Activated CD8-positive, alpha-beta memory T cell treated with anti-CD3 and anti-CD28 coated beads, Interleukin-2, amount 50 U/mL, for 1 hour (primary cell): ENCODE measurements around the gene GART.
A peak's percentile ranks its signal among the peaks of the same experiment; 100 is the strongest.

Experiments used
- DNase-seq: peaks from one replicate; pipeline ENCODE4 v3.0.0-alpha.2; 2020; ENCODE audit errors: extremely low read depth

GART gene

GRCh38 chr21:33554236-33554981 is 12.5 kb upstream of the GART start:
- no peak for DNase-seq

- DNase-seq = no peak
Measured at GRCh38 chr21:33552999-33553598, 11.2 kb upstream of the GART start.

GRCh38 chr21:33552093-33552998 is 10.4 kb upstream of the GART start:
- no peak for DNase-seq

GRCh38 chr21:33551664-33552063 is 9.7 kb upstream of the GART start:
- DNase-seq = no peak

GRCh38 chr21:33550772-33551660 is 9.1 kb upstream of the GART start:
- no peak for DNase-seq

- DNase-seq = no peak
Measured at GRCh38 chr21:33549848-33550771, 8.2 kb upstream of the GART start.

GRCh38 chr21:33546086-33546485 is 4.2 kb upstream of the GART start:
- no peak for DNase-seq

GRCh38 chr21:33544451-33545195 is 2.7 kb upstream of the GART start:
- no peak for DNase-seq

- DNase-seq = peak; percentile 9
Measured at GRCh38 chr21:33543505-33544129, 1.7 kb upstream of the GART start.

GRCh38 chr21:33542640-33543504 is 955 bp upstream of the GART start, which contains the start of gene SON:
TSS of gene SON (plus strand) at chr21:33543038. CDS start at chr21:33543093, 55 bp downstream.
- DNase-seq = peak; percentile 93

GRCh38 chr21:33541105-33541711 is 709 bp downstream of the GART start:
- no peak for DNase-seq

GRCh38 chr21:33540711-33541104 is 1.2 kb downstream of the GART start:
- DNase-seq = no peak

- DNase-seq = no peak
Measured at GRCh38 chr21:33539616-33540015, 2.3 kb downstream of the GART start.

- no peak for DNase-seq
Measured at GRCh38 chr21:33537212-33537611, 4.7 kb downstream of the GART start.

- DNase-seq = no peak
Measured at GRCh38 chr21:33531007-33531406, 10.9 kb downstream of the GART start.

GRCh38 chr21:33522953-33523349 is 19.0 kb downstream of the GART start:
- no peak for DNase-seq

- no peak for DNase-seq
Measured at GRCh38 chr21:33522297-33522952, 19.5 kb downstream of the GART start.
